GM21619 (cell line): ENCODE results near the gene NUP210.

Source experiments
- ATAC-seq: cut with Tn5 transposase; IDR thresholded peaks from one replicate; pipeline ENCODE4 v1.9.1; 2021; ENCODE audit not compliant: unreplicated experiment

Gene NUP210

DNA sequence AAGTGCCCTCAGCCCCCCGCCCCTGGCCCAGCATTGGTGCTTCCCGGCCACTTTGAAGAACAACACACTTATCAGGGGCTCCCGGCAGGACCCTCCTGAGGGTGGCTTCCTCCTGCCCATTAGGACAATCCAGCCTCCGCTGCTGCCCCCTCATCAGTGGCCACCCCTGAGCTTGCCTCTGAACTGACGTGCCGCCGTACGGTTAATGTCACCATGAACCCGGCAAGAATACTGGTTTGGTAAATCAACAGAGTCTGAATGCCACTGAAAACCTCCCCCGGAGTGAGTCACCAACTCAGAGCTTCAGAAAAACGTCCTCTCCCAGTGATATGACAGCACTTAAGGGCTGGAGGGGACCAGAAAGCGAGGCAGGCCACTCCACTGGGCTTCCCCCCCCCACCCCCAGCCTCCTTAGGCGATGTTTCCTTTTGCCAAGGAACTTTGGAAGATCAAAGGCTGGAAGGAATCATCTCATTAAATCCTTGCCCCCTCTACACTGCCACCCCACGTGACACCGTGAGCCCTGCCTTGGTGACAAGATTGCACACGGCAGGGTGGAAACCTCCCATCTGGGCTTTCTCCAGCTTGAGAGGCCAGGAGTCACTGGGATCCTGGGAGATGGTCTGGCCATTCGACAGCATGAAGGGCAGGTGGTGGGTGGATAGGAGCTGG, 142.1 kb downstream of the NUP210 start:
- ATAC-seq = no peak

DNA sequence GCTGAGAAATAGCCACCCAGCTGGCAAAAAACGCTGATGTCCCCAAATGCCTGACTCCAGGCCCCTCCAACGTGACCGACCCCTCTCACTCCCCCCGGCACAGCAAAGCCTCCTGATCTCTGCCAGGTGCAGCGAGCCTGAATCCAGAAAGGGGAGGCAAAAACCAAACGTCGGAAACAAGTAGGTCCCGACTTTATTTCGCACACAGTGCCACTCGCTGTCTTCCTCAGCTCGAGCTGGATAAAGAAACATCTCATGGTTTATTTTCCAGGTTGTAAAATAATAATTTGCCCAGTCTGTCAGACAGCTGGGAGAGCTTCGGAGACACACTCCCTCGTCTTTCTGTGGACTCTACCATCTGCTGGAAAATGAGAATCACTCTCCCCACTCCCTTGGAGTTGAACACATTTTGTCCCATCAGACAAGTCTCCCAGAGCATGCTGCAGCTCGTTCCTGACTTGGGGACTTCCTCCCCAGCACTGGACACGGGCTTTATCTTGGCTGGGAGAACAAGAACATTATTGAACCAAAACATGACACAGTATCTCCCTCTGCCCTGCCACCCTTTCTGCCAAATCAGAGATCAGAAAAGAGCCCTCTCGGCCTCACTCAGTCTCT, 142.8 kb downstream of the NUP210 start:
- no peak for ATAC-seq

DNA sequence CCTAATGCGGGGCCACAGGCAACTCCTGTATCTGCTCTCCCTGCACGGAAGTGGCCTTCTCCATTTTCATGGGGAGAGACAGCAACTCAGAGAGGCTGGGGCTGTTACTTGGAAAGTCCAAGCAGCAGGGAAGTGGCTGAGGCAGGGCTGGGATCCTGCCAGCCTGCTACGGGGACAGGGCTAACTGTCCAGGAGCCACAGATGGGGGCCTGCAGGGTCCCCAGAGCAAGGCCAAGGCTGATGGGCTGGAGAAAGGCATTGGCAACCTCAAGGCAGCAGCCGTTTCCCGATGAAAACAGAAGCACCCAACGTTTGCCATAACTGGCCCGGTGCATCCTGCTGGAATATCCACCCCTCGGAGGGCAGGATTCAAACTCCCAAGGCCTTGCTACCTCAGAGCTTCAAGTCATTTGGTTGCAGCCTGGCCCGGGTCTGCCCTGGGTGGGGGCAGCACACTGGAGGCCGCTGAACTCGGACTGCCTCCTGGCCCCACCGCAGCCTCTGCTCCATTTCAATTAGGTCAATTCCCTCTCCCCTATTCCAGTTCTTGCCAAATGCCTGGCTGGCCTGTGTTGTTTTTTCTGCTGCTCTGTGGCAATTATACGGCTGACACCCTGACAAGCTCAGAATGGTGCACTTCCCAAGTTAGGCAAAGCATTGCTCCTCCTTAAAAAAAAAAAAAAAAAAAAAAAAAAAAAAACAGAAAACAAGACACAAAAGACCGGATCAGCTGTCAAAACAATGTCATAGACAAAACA, 143.5 kb downstream of the NUP210 start:
- no peak for ATAC-seq

DNA sequence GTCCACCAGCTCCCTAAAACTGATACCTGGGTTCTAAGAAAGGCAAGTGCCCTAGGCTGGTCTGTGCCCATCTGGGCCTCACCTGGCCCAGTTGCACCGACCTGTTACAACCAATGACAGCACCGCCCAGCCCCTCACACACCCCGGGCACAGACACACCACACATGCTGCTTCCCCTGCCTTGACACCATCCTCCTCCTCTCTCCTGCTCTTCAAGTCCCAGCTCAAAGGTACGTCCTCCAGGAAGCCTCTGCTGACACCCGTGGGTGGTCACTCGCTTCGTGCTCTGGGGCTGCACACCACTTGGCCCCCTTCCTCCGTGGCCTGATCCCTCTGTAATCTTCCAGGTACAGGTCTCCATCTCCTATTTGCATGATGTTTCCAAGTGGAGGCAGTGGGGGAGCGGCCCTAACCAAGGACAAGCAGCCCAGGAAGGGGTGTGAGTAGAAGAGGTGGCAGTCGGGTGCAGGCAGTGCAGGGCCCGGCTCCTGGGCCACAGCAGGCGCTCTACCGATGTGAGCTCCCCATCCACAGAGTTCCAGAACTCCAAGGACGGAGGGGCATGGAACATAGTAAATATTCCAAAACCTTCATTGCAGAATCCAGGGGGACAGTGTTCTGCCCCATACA, 144.6 kb downstream of the NUP210 start:
- ATAC-seq = no peak

DNA sequence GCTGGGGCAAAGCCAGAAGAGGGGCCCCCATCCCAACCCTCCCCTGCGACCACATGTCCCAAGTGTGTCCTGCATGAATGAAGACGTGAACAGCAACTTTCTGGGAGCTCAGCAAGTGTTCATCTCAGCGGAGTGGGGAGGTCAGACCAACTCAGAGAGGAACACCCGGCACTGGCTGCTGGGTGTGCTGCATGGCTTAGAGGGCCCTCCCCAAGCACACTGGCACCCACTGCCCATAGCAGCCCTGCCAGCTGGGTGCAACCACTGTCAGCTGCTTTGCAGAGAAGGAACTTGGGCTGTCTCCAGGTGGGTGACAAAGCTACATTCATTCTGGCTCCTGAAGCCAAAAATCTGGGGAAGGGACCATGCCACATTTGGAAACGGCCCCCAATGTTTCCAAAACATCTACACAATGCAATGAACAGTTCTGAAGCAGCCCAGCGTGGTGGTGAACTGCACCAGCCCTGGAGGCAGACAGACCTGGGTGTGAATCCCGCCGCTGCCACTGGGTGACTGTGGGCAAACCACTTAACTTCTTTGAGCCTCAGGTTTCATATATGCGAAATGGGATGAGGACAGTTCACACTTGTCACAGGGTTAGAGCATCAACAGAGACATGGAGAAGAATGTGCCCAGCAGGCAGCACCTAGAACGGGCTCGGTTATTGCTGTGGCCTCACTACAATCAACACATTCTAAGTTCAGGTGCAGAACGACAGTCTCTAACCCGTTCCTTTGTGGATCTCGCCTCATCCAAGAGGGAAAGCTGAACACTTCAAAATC, 145.4 kb downstream of the NUP210 start:
- no peak for ATAC-seq

DNA sequence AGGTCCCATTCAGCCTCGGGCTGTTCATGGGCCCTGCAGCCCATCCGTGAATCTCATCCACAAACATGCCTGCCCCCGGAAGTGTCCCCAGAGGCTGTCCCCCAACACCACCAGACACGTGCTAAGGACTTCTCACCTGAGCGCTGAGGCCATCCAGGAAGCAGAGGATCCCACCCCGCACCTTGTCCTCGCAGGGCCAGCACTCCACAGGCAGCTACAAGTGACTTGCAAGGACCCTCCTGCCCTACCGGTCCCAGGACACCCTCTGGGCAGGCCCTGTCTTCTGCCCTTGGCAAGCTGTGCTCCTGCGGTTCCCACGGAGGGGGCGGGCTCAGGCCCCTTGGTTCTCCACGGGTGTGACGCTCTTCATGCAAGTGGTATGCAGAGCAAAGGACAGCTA, 146.0 kb downstream of the NUP210 start:
- ATAC-seq = no peak

DNA sequence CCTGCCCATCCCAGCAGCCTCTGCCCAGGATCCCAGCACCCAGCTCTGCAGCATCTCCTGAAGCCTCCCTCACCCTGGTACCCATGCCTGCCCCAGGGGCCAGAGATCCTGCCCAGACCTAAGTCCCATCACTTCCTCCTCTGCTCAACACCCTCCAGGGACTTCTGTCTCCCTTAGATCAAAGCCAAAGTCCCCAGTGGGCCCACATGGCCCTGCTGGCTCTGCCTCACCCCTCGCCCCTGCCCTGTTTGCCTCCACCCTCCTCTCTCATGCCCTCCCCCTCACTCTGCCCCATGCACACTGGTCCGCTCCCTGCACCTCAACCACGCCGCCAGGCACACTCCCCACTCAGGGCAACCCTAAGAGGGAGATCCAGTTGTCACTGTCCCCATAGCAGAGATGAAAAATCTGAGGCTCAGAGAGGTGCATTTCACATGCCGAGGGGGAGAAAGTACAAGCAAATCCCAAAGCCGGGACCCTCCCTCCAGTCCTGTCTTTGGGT, 146.5 kb downstream of the NUP210 start:
- no peak for ATAC-seq

DNA sequence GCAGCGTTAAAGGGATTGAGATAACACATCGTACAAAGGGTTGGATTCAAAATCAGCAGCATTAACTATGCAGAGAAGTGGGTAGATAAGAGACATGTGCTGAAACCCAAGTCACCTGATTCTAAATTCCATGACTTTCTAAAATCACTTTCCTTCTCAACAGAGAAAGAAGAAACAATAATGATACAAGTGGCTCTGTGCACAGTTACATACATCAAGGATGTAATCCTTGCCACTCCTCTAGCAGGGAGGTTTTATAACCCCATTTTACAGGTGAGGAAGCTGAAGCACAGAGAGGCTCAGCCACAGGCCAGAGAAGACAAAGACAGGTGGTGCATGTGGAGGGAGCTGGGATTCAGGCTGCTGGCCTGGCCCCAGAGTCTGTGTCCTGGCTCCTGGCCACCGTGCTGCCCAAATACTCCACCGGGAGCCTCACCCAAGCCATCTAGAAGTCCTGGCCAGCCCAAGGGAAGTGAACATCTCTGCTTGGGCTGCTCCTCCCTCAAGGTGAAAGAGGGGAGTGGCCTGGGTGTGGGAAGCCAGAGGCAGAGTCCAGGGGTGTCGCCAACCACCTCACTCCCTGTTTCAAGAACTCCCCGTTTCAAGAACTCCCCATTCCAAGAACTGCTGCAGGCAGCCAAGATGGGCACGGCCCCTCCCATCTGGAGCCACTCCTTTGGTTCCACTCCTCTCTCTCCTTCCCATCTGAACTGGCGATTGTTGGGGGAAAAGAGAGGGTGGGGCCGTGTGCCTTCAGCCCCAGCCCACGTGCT, 147.1 kb downstream of the NUP210 start:
- no peak for ATAC-seq

DNA sequence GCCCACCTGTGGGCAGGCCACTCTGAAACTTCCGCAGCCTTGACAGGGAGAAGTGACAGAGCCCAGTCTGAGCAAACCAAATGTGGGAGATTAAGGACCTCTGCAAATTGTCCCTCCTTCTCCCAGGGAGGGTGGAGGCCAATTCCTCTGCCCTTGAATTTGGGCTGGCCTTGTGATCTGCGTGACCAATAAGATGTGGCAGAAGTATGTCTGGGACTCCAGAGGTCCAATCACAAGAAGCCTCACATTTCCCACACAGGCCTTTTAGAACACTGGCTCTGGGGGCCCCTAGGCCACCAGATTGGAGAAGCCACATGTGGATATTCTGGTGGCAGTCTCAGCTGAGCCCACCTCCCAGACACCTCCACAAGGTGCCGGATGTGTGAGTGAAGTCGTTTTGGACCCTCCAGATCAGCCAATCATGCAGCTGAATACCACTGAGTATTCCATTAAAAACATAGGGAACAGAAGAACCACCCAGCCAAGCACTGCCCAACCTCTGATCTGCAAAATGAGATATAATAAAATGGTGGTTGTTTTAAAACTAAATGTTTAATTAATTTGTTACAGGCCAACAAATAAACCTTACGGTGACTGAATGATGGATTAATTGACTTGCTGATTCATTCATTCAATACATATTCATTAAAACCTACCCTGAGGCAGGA, 150.3 kb downstream of the NUP210 start:
- ATAC-seq = no peak

DNA sequence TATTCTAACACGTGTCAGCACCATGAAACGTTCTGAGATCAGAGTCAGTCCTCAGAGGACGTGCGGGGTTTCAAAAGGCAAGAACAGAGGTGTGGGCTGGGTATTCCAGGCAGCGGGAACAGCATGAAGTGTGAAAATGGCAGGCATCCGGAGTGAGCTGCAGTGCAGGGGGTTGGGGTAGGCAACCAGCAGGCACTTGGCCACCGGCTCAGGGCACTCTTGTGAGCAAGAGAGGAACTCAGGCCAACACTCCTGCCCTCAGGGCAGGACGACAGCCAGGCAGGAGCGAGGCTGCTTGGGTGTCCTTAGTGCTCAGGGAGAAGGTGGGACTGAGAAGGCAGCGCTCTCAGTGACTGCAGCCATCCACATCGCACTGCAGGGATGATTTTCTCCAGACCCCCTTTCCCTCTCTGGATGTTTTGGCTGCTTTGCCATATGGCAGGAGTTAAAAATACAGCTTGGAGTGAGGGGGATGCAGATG, 151.1 kb downstream of the NUP210 start:
- ATAC-seq = no peak

DNA sequence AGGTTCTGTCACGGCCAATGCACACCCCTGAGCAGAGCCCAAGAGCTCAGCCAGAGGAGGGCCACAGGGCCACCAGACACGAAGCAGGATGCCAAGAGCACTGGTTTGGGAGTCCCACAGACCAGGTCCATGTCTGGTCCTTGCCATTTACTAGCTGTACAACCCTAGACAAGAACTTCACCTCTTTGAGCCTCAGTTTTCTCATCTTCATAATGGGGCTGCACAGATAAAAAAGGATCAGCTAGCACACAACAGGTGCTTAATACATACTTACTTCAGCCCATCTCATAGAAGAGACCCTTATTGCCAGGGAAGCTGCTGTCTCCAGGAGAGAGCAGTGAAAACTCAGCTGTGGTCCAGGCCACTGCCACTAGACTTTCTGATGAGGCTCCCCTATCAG, 152.0 kb downstream of the NUP210 start:
- ATAC-seq = no peak

DNA sequence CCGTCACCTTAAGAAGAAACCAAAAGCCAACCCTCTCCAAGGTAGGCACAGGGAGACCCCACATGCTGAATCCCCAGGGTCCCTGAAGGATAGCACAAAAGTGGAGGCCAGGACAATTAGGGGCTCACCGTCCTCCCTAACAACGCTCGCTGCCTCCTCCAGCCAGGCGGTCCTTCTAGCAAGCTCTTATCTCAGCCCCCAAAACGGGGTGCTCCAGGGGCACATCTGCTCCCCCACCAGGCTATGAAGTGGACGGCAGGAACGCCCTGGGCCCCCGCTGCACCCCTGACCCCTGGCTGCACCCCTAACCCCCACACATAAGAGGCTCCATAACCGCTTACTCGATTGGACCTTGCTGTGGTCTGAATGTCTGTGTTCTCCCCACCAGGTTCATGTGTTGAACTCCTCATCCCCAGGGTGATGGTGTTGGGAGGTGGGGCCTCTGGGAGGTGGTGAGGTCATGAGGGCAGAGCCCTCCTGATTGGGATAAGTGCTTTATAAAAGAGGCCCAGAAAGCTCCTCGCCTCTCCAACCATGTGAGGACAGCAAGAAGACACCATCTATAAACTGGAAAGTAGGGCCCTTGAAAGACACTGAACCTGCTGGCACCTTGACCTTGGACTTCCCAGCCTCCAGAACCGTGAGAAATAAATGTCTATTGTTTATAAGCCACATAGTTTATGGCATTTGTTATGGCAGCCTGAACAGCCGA, 153.3 kb downstream of the NUP210 start:
- ATAC-seq = no peak
